DOHH2 (cell line): ENCODE measurements around the gene RALGAPB.
A peak's percentile ranks its signal among the peaks of the same experiment; 100 is the strongest.

ENCODE experiments used
- H3F3A ChIP-seq: fragments of 200-600 bp; sonication (generic), shearing (Covaris generic); 2 replicates; pipeline ENCODE4 v1.6.0; 2016; ENCODE audit warnings: antibody characterized with exemption, mild to moderate bottlenecking; ENCODE audit not compliant: control insufficient read depth, insufficient read depth
- H3K27ac ChIP-seq: fragments of 200-600 bp; sonication (generic); 2 replicates; pipeline ENCODE4 v1.5.1; 2014; ENCODE audit warnings: low read depth, mild to moderate bottlenecking, low read length, moderate library complexity
- H3K27me3 ChIP-seq: fragments of 200-600 bp; sonication (generic); 2 replicates; pipeline ENCODE4 v1.6.1; 2014; ENCODE audit warnings: mild to moderate bottlenecking, low read length, mixed read lengths; ENCODE audit not compliant: control insufficient read depth
- H3K36me3 ChIP-seq: fragments of 200-600 bp; sonication (generic); 2 replicates; pipeline ENCODE4 v1.6.1; 2014; ENCODE audit warnings: mild to moderate bottlenecking, low read length, moderate library complexity, mixed read lengths; ENCODE audit not compliant: control insufficient read depth
- H3K4me1 ChIP-seq: fragments of 200-600 bp; sonication (generic); 2 replicates; pipeline ENCODE4 v1.6.1; 2014; ENCODE audit warnings: mild to moderate bottlenecking, low read length, mixed read lengths; ENCODE audit not compliant: control insufficient read depth
- H3K4me2 ChIP-seq: fragments of 200-600 bp; sonication (generic); 2 replicates; pipeline ENCODE4 v1.6.0; 2014; ENCODE audit warnings: mild to moderate bottlenecking, low read length, moderate library complexity
- H3K4me3 ChIP-seq: fragments of 200-600 bp; sonication (generic); 2 replicates; pipeline ENCODE4 v1.5.1; 2014; ENCODE audit warnings: mild to moderate bottlenecking, low read length, mixed read lengths
- H3K79me2 ChIP-seq: fragments of 200-600 bp; sonication (generic); 2 replicates; pipeline ENCODE4 v1.6.1; 2014; ENCODE audit warnings: mild to moderate bottlenecking, low read length, mixed read lengths; ENCODE audit not compliant: control insufficient read depth
- H3K9me2 ChIP-seq: fragments of 200-600 bp; sonication (generic); replicated peaks from 2 replicates; pipeline ENCODE4 v1.6.1; 2014; ENCODE audit warnings: mild to moderate bottlenecking, low read length, mixed read lengths; ENCODE audit not compliant: control insufficient read depth
- H3K9me3 ChIP-seq: fragments of 200-600 bp; sonication (generic); 2 replicates; pipeline ENCODE4 v1.6.1; 2014; ENCODE audit warnings: antibody characterized with exemption, low read length, mixed read lengths; ENCODE audit not compliant: control insufficient read depth, insufficient read depth
- H4K20me1 ChIP-seq: fragments of 200-600 bp; sonication (generic); 2 replicates; pipeline ENCODE4 v1.6.0; 2014; ENCODE audit warnings: low read depth, mild to moderate bottlenecking, antibody characterized with exemption, low read length, moderate library complexity; ENCODE audit not compliant: control insufficient read depth, insufficient read depth
- EZH2phosphoT487 ChIP-seq: fragments of 200-600 bp; sonication (generic); IDR thresholded peaks from 2 replicates; pipeline ENCODE4 v1.6.1; 2017; ENCODE audit warnings: borderline replicate concordance, mild to moderate bottlenecking, antibody characterized with exemption, low read length, moderate library complexity, mixed read lengths
- TF ChIP-seq, protein P1 (sequence below): fragments of 200-600 bp; sonication (generic); IDR thresholded peaks from one replicate; pipeline ENCODE4 v1.5.1; 2014; ENCODE audit warnings: antibody characterized with exemption, mild to moderate bottlenecking, low read depth, low read length; ENCODE audit not compliant: poor library complexity, severe bottlenecking

RALGAPB gene

GRCh38 chr20:38608188-38608587 lies 135.5 kb downstream of the RALGAPB start:
- H3K36me3 ChIP-seq, result no peaks in the 10 kb centered on the region
- peak overlapping the region; percentile 46 for H3K4me2 ChIP-seq
- H3K4me3 ChIP-seq, result no peak overlapping the region
- H3F3A ChIP-seq, result no peaks in the 10 kb centered on the region
- no peaks in the 10 kb centered on the region for H3K9me3 ChIP-seq
- peaks cover 11% of the 10 kb centered on the region for H3K4me1 ChIP-seq
- peaks cover 28% of the 10 kb centered on the region for H3K27me3 ChIP-seq
- no peaks in the 10 kb centered on the region for H4K20me1 ChIP-seq
- TF ChIP-seq, protein P1, sequence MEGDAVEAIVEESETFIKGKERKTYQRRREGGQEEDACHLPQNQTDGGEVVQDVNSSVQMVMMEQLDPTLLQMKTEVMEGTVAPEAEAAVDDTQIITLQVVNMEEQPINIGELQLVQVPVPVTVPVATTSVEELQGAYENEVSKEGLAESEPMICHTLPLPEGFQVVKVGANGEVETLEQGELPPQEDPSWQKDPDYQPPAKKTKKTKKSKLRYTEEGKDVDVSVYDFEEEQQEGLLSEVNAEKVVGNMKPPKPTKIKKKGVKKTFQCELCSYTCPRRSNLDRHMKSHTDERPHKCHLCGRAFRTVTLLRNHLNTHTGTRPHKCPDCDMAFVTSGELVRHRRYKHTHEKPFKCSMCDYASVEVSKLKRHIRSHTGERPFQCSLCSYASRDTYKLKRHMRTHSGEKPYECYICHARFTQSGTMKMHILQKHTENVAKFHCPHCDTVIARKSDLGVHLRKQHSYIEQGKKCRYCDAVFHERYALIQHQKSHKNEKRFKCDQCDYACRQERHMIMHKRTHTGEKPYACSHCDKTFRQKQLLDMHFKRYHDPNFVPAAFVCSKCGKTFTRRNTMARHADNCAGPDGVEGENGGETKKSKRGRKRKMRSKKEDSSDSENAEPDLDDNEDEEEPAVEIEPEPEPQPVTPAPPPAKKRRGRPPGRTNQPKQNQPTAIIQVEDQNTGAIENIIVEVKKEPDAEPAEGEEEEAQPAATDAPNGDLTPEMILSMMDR, result no peak
- TF ChIP-seq EZH2phosphoT487, result no peak
- no peak overlapping the region for H3K27ac ChIP-seq
- no peaks in the 10 kb centered on the region for H3K79me2 ChIP-seq
- H3K9me2 ChIP-seq, result no peaks in the 10 kb centered on the region

GRCh38 chr20:38609815-38610214 lies 137.2 kb downstream of the RALGAPB start:
- Histone ChIP-seq H3K4me1 (peaks cover 11% of the 10 kb centered on the region), H3K4me2 (no peak overlapping the region), H3K9me2 (no peaks in the 10 kb centered on the region), H3K27ac (no peak overlapping the region), H3K4me3 (no peak overlapping the region), H3K9me3 (no peaks in the 10 kb centered on the region), H3K36me3 (no peaks in the 10 kb centered on the region), H3K79me2 (no peaks in the 10 kb centered on the region), H3F3A (no peaks in the 10 kb centered on the region), H4K20me1 (no peaks in the 10 kb centered on the region), H3K27me3 (peaks cover 21% of the 10 kb centered on the region)
- TF ChIP-seq, protein P1, result no peak
- no peak for TF ChIP-seq EZH2phosphoT487

GRCh38 chr20:38610521-38610920 lies 137.9 kb downstream of the RALGAPB start:
- H3K9me2 ChIP-seq, result no peaks in the 10 kb centered on the region
- peaks cover 17% of the 10 kb centered on the region for H3K27me3 ChIP-seq
- H3K27ac ChIP-seq, result no peak overlapping the region
- H3K79me2 ChIP-seq, result no peaks in the 10 kb centered on the region
- H3K36me3 ChIP-seq, result no peaks in the 10 kb centered on the region
- no peaks in the 10 kb centered on the region for H3F3A ChIP-seq
- H3K4me2 ChIP-seq, result no peak overlapping the region
- no peaks in the 10 kb centered on the region for H3K9me3 ChIP-seq
- peaks cover 11% of the 10 kb centered on the region for H3K4me1 ChIP-seq
- H4K20me1 ChIP-seq, result no peaks in the 10 kb centered on the region
- no peak for TF ChIP-seq EZH2phosphoT487
- TF ChIP-seq, protein P1, result no peak
- no peak overlapping the region for H3K4me3 ChIP-seq
